PC-3 (cell line): ENCODE measurements around the gene VTI1A. TPM values are rescaled to one million over a fixed set of nuclear protein-coding genes. Genes with fewer than 3 reads are reported as not detected.

ENCODE experiments used
- ATAC-seq: fragments of 200-7000 bp; cut with Tn5 transposase; 2 replicates; pipeline ENCODE4 v1.9.1; 2020; ENCODE audit warnings: mild to moderate bottlenecking, moderate library complexity
- BruUV-seq: library from RNA; stranded (reverse); fragments of 400-500 nt; replicated peaks from 2 replicates; lab custom pipeline; 2021; lab: Mats Ljungman, UMichigan
- CTCF ChIA-PET: fragments of 300-600 bp; sonication (Branson Sonifier 250); formaldehyde crosslinking; loops from one replicate; lab custom pipeline; 2022; ENCODE audit warnings: antibody characterized with exemption; lab: Charles Lee
- POLR2A ChIA-PET: fragments of 300-600 bp; sonication (Branson Sonifier 250); formaldehyde crosslinking; loops from one replicate; lab custom pipeline; 2022; ENCODE audit warnings: antibody characterized with exemption; ENCODE audit not compliant: unreplicated experiment; lab: Charles Lee
- DNase-seq: peaks from one replicate; pipeline ENCODE4 v3.0.0-alpha.2; 2015
- H2AFZ ChIP-seq: fragments of 300-600 bp; sonication (generic); 2 replicates; pipeline ENCODE4 v1.6.0; 2016; ENCODE audit warnings: antibody characterized with exemption, low read length
- H3F3A ChIP-seq: fragments of 300-600 bp; sonication (generic); one replicate; pipeline ENCODE4 v1.6.0; 2017; ENCODE audit warnings: antibody characterized with exemption, low read length, control low read depth, mild to moderate bottlenecking; ENCODE audit not compliant: unreplicated experiment
- H3K27ac ChIP-seq: fragments of 300-600 bp; sonication (generic); 2 replicates; pipeline ENCODE4 v1.5.1; 2016; ENCODE audit warnings: mild to moderate bottlenecking, low read length
- H3K27me3 ChIP-seq: fragments of 300-600 bp; sonication (generic); 2 replicates; pipeline ENCODE4 v1.6.1; 2016; ENCODE audit warnings: low read length, mixed read lengths
- H3K36me3 ChIP-seq: fragments of 300-600 bp; sonication (generic); 2 replicates; pipeline ENCODE4 v1.6.1; 2016; ENCODE audit warnings: low read depth, mixed run types, low read length, mixed read lengths
- H3K4me1 ChIP-seq: fragments of 300-600 bp; sonication (generic); 2 replicates; pipeline ENCODE4 v1.5.1; 2016; ENCODE audit warnings: low read length; ENCODE audit not compliant: insufficient read depth
- H3K4me2 ChIP-seq: fragments of 300-600 bp; sonication (generic); 2 replicates; pipeline ENCODE4 v1.6.0; 2016; ENCODE audit warnings: low read length
- H3K4me3 ChIP-seq: fragments of 300-600 bp; sonication (generic); 2 replicates; pipeline ENCODE4 v1.5.1; 2016; ENCODE audit warnings: mild to moderate bottlenecking, low read length, mixed read lengths
- H3K79me2 ChIP-seq: fragments of 300-600 bp; sonication (generic); 2 replicates; pipeline ENCODE4 v1.6.1; 2017; ENCODE audit warnings: low read length, mixed read lengths
- H3K9ac ChIP-seq: fragments of 300-600 bp; sonication (generic); 2 replicates; pipeline ENCODE4 v1.6.0; 2016; ENCODE audit warnings: mild to moderate bottlenecking, low read length
- H3K9me2 ChIP-seq: fragments of 300-600 bp; sonication (generic); replicated peaks from 2 replicates; pipeline ENCODE4 v1.6.1; 2016; ENCODE audit warnings: mixed run types, low read length, mixed read lengths
- H3K9me3 ChIP-seq: fragments of 300-600 bp; sonication (generic); 2 replicates; pipeline ENCODE4 v1.6.1; 2016; ENCODE audit warnings: low read length, mixed read lengths
- H4K20me1 ChIP-seq: fragments of 300-600 bp; sonication (generic); 2 replicates; pipeline ENCODE4 v1.6.1; 2016; ENCODE audit warnings: low read length, mixed read lengths
- EZH2 ChIP-seq: fragments of 300-600 bp; sonication (generic); IDR thresholded peaks from one replicate; pipeline ENCODE4 v1.6.1; 2017; ENCODE audit warnings: antibody characterized with exemption, mild to moderate bottlenecking, low read length; ENCODE audit not compliant: unreplicated experiment
- EZH2phosphoT487 ChIP-seq: fragments of 300-600 bp; sonication (generic); IDR thresholded peaks from 2 replicates; pipeline ENCODE4 v1.6.1; 2018; ENCODE audit warnings: mild to moderate bottlenecking, antibody characterized with exemption, low read length, borderline replicate concordance
- intact Hi-C: fragments of 100-400 bp; cut with micrococcal nuclease; formaldehyde crosslinking; loops from 2 replicates; pipeline ENCODE4 v1.9.0; 2023
- total RNA-seq: library from RNA; depleted of rRNA; stranded (reverse); fragments of >200 nt; gene quantifications from 2 replicates; pipeline ENCODE4 v1.2.3, GENCODE V29; 2014
- TF ChIP-seq, protein P1 (sequence below): fragments of 300-600 bp; sonication (generic); conservative IDR thresholded peaks from 2 replicates; pipeline ENCODE4 v1.5.1; 2017; ENCODE audit warnings: antibody characterized with exemption, low read depth, mild to moderate bottlenecking, low read length

VTI1A gene
- total RNA-seq, 1 experiment from 2014 or later: 18.1 TPM

DNA sequence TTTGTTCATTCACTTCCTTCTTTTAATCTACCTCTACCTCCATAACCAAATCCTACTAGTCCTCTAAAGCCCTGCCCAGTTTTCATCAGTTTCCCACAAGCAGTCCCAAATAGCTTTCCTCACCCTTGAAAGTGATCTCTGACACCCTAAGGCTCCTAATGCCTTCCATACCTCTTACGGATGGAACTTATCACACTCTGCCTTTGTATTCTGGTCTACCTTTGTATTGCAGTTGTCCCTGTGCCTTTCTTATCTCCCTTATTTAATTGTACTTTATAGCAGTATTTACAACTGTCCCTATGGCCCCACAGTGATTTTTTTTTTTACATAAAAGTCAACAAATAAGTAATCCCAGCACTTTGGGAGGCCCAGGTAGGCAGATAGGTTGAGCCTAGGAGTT lies 39.3 kb upstream of the VTI1A start:
- no peak for DNase-seq
- H3K4me2 ChIP-seq: no peak overlapping the region
- H3K9me3 ChIP-seq: no peaks in the 10 kb centered on the region
- BruUV-seq: no TSS peak
- H3F3A ChIP-seq: no peaks in the 10 kb centered on the region
- ATAC-seq: no peak
- POLR2A ChIA-PET: no interaction called here
- H3K27me3 ChIP-seq: no peaks in the 10 kb centered on the region
- H3K4me3 ChIP-seq: no peak overlapping the region
- TF ChIP-seq, protein P1, sequence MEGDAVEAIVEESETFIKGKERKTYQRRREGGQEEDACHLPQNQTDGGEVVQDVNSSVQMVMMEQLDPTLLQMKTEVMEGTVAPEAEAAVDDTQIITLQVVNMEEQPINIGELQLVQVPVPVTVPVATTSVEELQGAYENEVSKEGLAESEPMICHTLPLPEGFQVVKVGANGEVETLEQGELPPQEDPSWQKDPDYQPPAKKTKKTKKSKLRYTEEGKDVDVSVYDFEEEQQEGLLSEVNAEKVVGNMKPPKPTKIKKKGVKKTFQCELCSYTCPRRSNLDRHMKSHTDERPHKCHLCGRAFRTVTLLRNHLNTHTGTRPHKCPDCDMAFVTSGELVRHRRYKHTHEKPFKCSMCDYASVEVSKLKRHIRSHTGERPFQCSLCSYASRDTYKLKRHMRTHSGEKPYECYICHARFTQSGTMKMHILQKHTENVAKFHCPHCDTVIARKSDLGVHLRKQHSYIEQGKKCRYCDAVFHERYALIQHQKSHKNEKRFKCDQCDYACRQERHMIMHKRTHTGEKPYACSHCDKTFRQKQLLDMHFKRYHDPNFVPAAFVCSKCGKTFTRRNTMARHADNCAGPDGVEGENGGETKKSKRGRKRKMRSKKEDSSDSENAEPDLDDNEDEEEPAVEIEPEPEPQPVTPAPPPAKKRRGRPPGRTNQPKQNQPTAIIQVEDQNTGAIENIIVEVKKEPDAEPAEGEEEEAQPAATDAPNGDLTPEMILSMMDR: no peak
- no peak for TF ChIP-seq EZH2phosphoT487
- no peak overlapping the region for H2AFZ ChIP-seq
- peaks cover 28% of the 10 kb centered on the region for H3K4me1 ChIP-seq
- no peaks in the 10 kb centered on the region for H3K36me3 ChIP-seq
- CTCF ChIA-PET: no interaction called here
- intact Hi-C loops: no loop called here
- no peaks in the 10 kb centered on the region for H3K79me2 ChIP-seq
- no peak overlapping the region for H3K27ac ChIP-seq
- H3K9me2 ChIP-seq: no peaks in the 10 kb centered on the region
- no peaks in the 10 kb centered on the region for H4K20me1 ChIP-seq
- H3K9ac ChIP-seq: no peak overlapping the region

DNA sequence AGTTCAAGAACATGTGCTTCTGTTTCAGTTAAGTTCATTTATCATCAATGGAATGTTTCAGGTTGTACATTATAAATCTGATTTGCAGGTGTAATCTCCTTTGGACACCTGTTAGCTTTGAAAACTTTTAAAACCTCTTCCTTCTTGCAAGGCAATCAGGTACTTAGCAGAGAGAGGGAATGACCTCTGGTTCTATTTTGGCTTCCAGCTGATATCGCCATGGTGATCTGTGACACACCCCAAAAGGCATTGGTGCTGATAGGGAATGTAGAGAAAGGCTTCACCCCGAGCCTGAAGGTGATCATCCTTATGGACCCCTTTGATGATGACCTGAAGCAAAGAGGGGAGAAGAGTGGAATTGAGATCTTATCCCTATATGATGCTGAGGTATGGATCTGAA lies 37.7 kb upstream of the VTI1A start:
- no peak overlapping the region for H3K4me3 ChIP-seq
- no peak overlapping the region for H2AFZ ChIP-seq
- TF ChIP-seq, protein P1: no peak
- TF ChIP-seq EZH2phosphoT487: no peak
- no peaks in the 10 kb centered on the region for H3K27me3 ChIP-seq
- H3F3A ChIP-seq: no peaks in the 10 kb centered on the region
- intact Hi-C loops: no loop called here
- H3K27ac ChIP-seq: no peak overlapping the region
- H4K20me1 ChIP-seq: no peaks in the 10 kb centered on the region
- ATAC-seq (no peak), DNase-seq (no peak)
- BruUV-seq: no TSS peak
- H3K9me2 ChIP-seq: no peaks in the 10 kb centered on the region
- ChIA-PET POLR2A (no interaction called here), CTCF (no interaction called here)
- H3K79me2 ChIP-seq: no peaks in the 10 kb centered on the region
- H3K4me2 ChIP-seq: no peak overlapping the region
- H3K9ac ChIP-seq: no peak overlapping the region
- H3K9me3 ChIP-seq: no peaks in the 10 kb centered on the region
- H3K36me3 ChIP-seq: no peaks in the 10 kb centered on the region
- H3K4me1 ChIP-seq: peaks cover 19% of the 10 kb centered on the region

DNA sequence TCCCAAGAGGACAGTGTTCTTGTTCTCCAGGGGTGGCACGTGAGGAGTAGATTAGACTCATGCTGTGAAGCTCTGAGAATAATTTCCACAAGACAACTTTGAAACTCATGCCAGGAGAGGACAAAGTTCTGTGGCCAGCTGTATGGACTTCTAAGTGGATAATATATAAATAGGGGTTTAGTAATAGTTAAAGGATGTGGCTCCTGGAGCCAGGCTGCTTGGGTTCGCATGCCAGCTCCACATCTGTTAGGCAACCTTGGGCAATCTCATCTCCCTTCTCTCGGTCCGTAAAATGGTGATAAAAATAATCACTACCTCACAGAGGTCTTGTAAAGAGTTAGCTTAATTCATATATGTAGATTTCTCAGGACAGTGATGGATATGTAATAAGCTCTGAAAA lies 37.3 kb upstream of the VTI1A start:
- Histone ChIP-seq H3K79me2 (no peaks in the 10 kb centered on the region), H3K9me2 (no peaks in the 10 kb centered on the region), H3K9me3 (no peaks in the 10 kb centered on the region), H3K36me3 (no peaks in the 10 kb centered on the region), H3K27ac (no peak overlapping the region), H3K27me3 (no peaks in the 10 kb centered on the region), H4K20me1 (no peaks in the 10 kb centered on the region), H3K4me3 (no peak overlapping the region), H3K9ac (no peak overlapping the region), H3F3A (no peaks in the 10 kb centered on the region), H2AFZ (no peak overlapping the region), H3K4me2 (no peak overlapping the region), H3K4me1 (peaks cover 14% of the 10 kb centered on the region)
- BruUV-seq: no TSS peak
- ATAC-seq (no peak), DNase-seq (no peak)
- POLR2A ChIA-PET: no interaction called here
- intact Hi-C loops: no loop called here
- TF ChIP-seq EZH2phosphoT487 (no peak), EZH2 (no peak)
- TF ChIP-seq, protein P1: no peak
- CTCF ChIA-PET: no interaction called here
